Naive thymus-derived CD4-positive, alpha-beta T cell (primary cell): ENCODE measurements around the gene RASL11A. TPM values are rescaled to one million over a fixed set of nuclear protein-coding genes. Genes with fewer than 3 reads are reported as not detected.

ENCODE experiments used
- ATAC-seq: fragments of 150-1000 bp; cut with Tn5 transposase; 2 replicates; pipeline ENCODE4 v1.10.0; 2021; ENCODE audit warnings: mild to moderate bottlenecking, moderate library complexity
- CTCF ChIA-PET: fragments of 350-600 bp; sonication (Branson Sonifier 250); formaldehyde crosslinking; loops from one replicate; lab custom pipeline; 2021; ENCODE audit warnings: antibody characterized with exemption; lab: Charles Lee
- POLR2A ChIA-PET: fragments of 350-600 bp; sonication (Branson Sonifier 250); formaldehyde crosslinking; loops from one replicate; lab custom pipeline; 2021; ENCODE audit warnings: antibody characterized with exemption, inconsistent platforms; lab: Charles Lee
- DNase-seq, 9 donors: peaks; one replicate each; pipeline versions ENCODE4 v3.0.0 to v3.0.0-alpha.2; 2020 to 2022; ENCODE audit warnings: mixed read lengths in 1 of 9
- H3K27ac ChIP-seq: one replicate; pipeline ENCODE4 v1.7.0; 2013; ENCODE audit warnings: mild to moderate bottlenecking, low read depth, low read length, moderate library complexity
- H3K27me3 ChIP-seq, 2 donors: one replicate each; pipeline ENCODE4 v1.7.0; 2013; ENCODE audit warnings: low read length in 2 of 2, mild to moderate bottlenecking in 2 of 2, moderate library complexity in 2 of 2; ENCODE audit not compliant: control insufficient read depth in 2 of 2, insufficient read depth in 2 of 2
- H3K36me3 ChIP-seq, 3 experiments: 1 replicate in 2 of 3; 2 replicates in 1 of 3; pipeline ENCODE4 v1.7.0; 2013; ENCODE audit warnings: low read length in 3 of 3, mild to moderate bottlenecking in 3 of 3, moderate library complexity in 1 of 3; ENCODE audit not compliant: insufficient read depth in 3 of 3, control insufficient read depth in 2 of 3
- H3K4me1 ChIP-seq, 2 donors: one replicate each; pipeline ENCODE4 v1.7.0; 2013; ENCODE audit warnings: low read length in 2 of 2, mild to moderate bottlenecking in 2 of 2, moderate library complexity in 1 of 2; ENCODE audit not compliant: control insufficient read depth in 2 of 2, insufficient read depth in 2 of 2
- H3K4me3 ChIP-seq: 2 replicates; pipeline ENCODE4 v1.7.0; 2013; ENCODE audit warnings: mild to moderate bottlenecking, low read length
- H3K9me3 ChIP-seq, 3 experiments: 1 replicate in 2 of 3; 2 replicates in 1 of 3; pipeline ENCODE4 v1.7.0; 2013; ENCODE audit warnings: low read length in 3 of 3; ENCODE audit not compliant: control insufficient read depth in 2 of 3
- H3K27ac Mint-ChIP-seq, 9 donors: one replicate each; pipeline ENCODE4 v1.8.0; 2020 to 2022; ENCODE audit warnings: mixed read lengths in 9 of 9, mild to moderate bottlenecking in 8 of 9, moderate library complexity in 5 of 9, inconsistent platforms in 2 of 9
- H3K27me3 Mint-ChIP-seq, 5 donors: one replicate each; pipeline ENCODE4 v1.8.0; 2021 to 2022; ENCODE audit warnings: mixed read lengths in 5 of 5, mild to moderate bottlenecking in 1 of 5
- H3K36me3 Mint-ChIP-seq, 5 donors: one replicate each; pipeline ENCODE4 v1.8.0; 2020 to 2022; ENCODE audit warnings: mixed read lengths in 5 of 5, mild to moderate bottlenecking in 3 of 5, inconsistent platforms in 1 of 5
- H3K4me1 Mint-ChIP-seq, 7 donors: one replicate each; pipeline ENCODE4 v1.8.0; 2020 to 2022; ENCODE audit warnings: mixed read lengths in 7 of 7, mild to moderate bottlenecking in 3 of 7, inconsistent platforms in 1 of 7
- H3K4me3 Mint-ChIP-seq, 10 donors: one replicate each; pipeline ENCODE4 v1.8.0; 2020 to 2022; ENCODE audit warnings: mild to moderate bottlenecking in 10 of 10, mixed read lengths in 10 of 10, moderate library complexity in 6 of 10, inconsistent platforms in 2 of 10
- H3K9me3 Mint-ChIP-seq, 11 donors: one replicate each; pipeline ENCODE4 v1.8.0; 2020 to 2022; ENCODE audit warnings: mixed read lengths in 11 of 11, mild to moderate bottlenecking in 4 of 11, inconsistent platforms in 1 of 11, moderate library complexity in 1 of 11
- intact Hi-C, 2 donors: fragments of 100-400 bp; cut with micrococcal nuclease; formaldehyde crosslinking; loops; one replicate each; pipeline ENCODE4 v1.15.1; 2023
- polyA plus RNA-seq, 2 donors: library from polyadenylated mRNA; unstranded; fragments of 300-500 nt; fragmentation: Illumina TruSeq; gene quantifications; one replicate each; pipeline ENCODE4 v1.2.3, GENCODE V29; 2021
- total RNA-seq, 6 experiments: library from RNA in 5 of 6; stranded (reverse) in 5 of 6; gene quantifications; 1 replicate in 5 of 6; 2 replicates in 1 of 6; pipeline ENCODE4 v1.2.3 and lab custom pipeline; 2021 to 2026

RASL11A gene
- total and polyA plus RNA-seq, 7 experiments from 2014 or later = 0.44 to 3.0 (median 0.86) TPM

DNA sequence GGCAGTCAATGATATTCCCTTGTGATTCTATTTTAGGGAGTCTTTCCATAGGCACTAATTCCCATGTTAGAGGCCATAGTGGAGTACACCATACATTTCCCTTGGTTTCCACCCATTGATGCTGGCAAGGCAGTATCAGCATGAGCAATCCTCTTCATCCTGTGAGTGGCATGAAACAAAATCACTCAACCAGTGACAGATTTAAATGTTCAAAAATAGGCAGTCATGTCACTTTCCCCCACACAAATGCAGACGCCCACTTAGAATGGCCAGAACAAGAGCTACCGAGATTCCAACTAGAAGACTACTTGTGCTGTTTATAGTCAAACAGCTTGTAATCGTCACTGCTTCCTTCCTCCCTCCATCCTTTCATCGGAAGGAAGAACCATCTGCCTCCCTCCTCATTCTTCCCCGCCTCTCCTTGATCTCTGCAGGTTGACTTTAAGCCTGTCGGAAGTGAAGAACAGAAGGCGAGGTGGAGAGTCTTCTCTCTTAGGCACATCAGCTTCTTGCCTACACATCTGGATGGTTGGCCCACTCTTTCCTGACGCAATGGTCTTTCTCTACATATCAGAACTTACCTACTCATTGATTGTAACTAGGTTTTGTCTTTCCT lies 22.6 kb downstream of the RASL11A start:
- H3K36me3 ChIP-seq = no peaks in the 10 kb centered on the region
- no peaks in the 10 kb centered on the region for H3K36me3 Mint-ChIP-seq
- peak in 7 of 9 donors; percentile 34 to 65 (median 51) for DNase-seq

DNA sequence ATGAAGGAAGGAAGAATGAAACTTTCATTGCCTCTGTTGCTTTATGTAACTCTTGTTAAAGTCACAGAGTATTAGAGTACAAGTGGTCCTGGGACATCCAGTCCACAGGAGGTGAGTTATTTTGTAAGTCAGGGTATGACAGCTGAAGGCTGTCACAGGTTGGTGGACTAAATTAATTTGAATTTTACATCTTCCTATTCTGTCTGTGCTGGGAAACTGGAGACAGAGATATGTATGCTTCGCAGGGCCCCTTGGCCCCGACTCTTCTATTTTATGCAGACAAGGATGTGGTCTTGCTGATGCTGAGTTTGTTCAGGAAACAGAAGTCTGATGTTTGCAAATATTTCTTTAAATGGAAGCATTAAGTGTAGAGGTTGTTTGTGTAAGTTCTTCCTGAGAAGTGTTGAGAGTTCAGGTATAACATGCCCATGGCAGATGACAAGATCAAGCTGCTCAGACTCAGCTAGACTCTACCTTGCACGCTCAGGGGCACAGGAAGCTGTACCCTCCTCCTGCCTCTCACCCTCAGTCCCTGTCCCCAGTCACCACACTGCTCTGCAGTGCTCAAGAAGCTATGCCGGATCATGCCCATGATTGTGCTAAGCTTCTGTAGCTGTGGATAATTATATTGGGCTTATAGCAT lies 23.4 kb downstream of the RASL11A start:
- Mint-ChIP-seq H3K36me3 (no peaks in the 10 kb centered on the region), H3K9me3 (no peaks in the 10 kb centered on the region), H3K27me3 (no peaks in the 10 kb centered on the region), H3K4me1 (peaks cover 17 to 64% (median 38%) of the 10 kb centered on the region in 7 donors), H3K4me3 (peak overlapping the region; percentile 16 to 84 (median 64)), H3K27ac (peak overlapping the region; percentile 31 to 96 (median 91))
- no peaks in the 10 kb centered on the region for H3K27me3 ChIP-seq
- DNase-seq (peak in 7 of 9 donors; percentile 35 to 63 (median 57)), ATAC-seq (peak; percentile 75)
- H3K36me3 ChIP-seq = no peaks in the 10 kb centered on the region
- H3K27ac ChIP-seq = peak overlapping the region; percentile 61
- H3K4me1 ChIP-seq = peaks cover 0 to 33% of the 10 kb centered on the region in 2 donors
- no peak overlapping the region for H3K4me3 ChIP-seq
- POLR2A ChIA-PET = interaction anchor here (0.8 to 1.4 kb wide), 7 partner anchors 9 to 327 kb away, joined by 3 to 6 read pairs (median 4); partner anchors contain the start of genes MTIF3, RASL11A and RPL21
- intact Hi-C loops = loop anchor here in 1 of 2 donors (1.0 to 5.0 kb wide), 5 partner anchors 8 to 43 kb away; partner anchors contain the start of gene RPL21
- CTCF ChIA-PET = interaction anchor here (0.8 to 1.2 kb wide), 4 partner anchors 9 to 51 kb away, joined by 3 to 4 read pairs (median 4); partner anchors contain the start of gene RASL11A
- H3K9me3 ChIP-seq = no peaks in the 10 kb centered on the region

More for the DNA sequence above, 22.6 kb downstream of the RASL11A start:
- no peaks in the 10 kb centered on the region for H3K27me3 Mint-ChIP-seq
- peak overlapping the region; percentile 16 to 84 (median 64) for H3K4me3 Mint-ChIP-seq
- ChIA-PET CTCF (interaction anchor here (0.7 to 1.2 kb wide), 3 partner anchors 10 to 38 kb away, joined by 3 to 4 read pairs (median 3); no protein-coding TSS in a partner anchor), POLR2A (interaction anchor here (0.6 to 1.5 kb wide), 5 partner anchors 10 to 328 kb away, joined by 3 to 6 read pairs (median 4); partner anchors contain the start of genes LNX2 and RPL21)
- H3K9me3 ChIP-seq = no peaks in the 10 kb centered on the region
- intact Hi-C loops = loop anchor here in 1 of 2 donors (1.0 to 5.0 kb wide), 4 partner anchors 14 to 44 kb away; partner anchors contain the start of gene RPL21
- no peaks in the 10 kb centered on the region for H3K27me3 ChIP-seq
- H3K9me3 Mint-ChIP-seq = no peaks in the 10 kb centered on the region
- peak overlapping the region; percentile 9 for H3K4me3 ChIP-seq
- peak overlapping the region; percentile 54 to 96 (median 91) for H3K27ac Mint-ChIP-seq
- peaks cover 0 to 33% of the 10 kb centered on the region in 2 donors for H3K4me1 ChIP-seq
- peaks cover 17 to 59% (median 38%) of the 10 kb centered on the region in 7 donors for H3K4me1 Mint-ChIP-seq
- H3K27ac ChIP-seq = peak overlapping the region; percentile 61
- peak; percentile 55 for ATAC-seq

DNA sequence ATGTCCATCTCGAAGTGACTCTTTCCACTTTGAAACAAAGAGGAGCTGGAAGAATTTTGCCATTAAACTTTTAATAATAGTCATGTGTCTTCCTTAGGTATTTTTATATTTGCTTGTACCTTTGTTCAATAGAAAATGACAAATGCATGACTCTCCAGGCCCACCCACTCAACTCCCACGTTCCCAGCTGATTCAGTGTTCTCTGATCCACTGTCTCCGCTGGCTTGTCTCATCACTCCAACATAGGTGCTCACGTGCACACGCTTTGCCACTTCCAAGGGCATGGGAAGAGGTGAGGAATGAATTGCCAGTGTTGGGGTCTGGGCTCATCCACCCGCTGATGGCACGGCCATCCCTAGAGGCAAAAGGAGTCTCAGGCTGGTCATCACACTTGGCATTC lies 24.5 kb downstream of the RASL11A start:
- peaks cover 18 to 69% (median 42%) of the 10 kb centered on the region in 7 donors for H3K4me1 Mint-ChIP-seq
- no peaks in the 10 kb centered on the region for H3K27me3 ChIP-seq
- H3K27me3 Mint-ChIP-seq = peaks cover 0 to 2% (median 0%) of the 10 kb centered on the region in 5 donors
- intact Hi-C loops = no loop called here
- ChIA-PET POLR2A (interaction anchor here (1.0 to 1.4 kb wide), 2 partner anchors 44 to 45 kb away, joined by 3 to 5 read pairs; no protein-coding TSS in a partner anchor), CTCF (no interaction called here)
- H3K9me3 Mint-ChIP-seq = no peaks in the 10 kb centered on the region
- peak overlapping the region in 2 of 10 donors; percentile 70 to 84 for H3K4me3 Mint-ChIP-seq
- H3K4me1 ChIP-seq = peaks cover 0 to 33% of the 10 kb centered on the region in 2 donors
- no peaks in the 10 kb centered on the region for H3K9me3 ChIP-seq
- no peaks in the 10 kb centered on the region for H3K36me3 ChIP-seq
- H3K36me3 Mint-ChIP-seq = no peaks in the 10 kb centered on the region
- H3K27ac ChIP-seq = peak overlapping the region; percentile 61
- no peak for DNase-seq
- peak overlapping the region in 8 of 9 donors; percentile 85 to 96 (median 91) for H3K27ac Mint-ChIP-seq
- H3K4me3 ChIP-seq = no peak overlapping the region
- no peak for ATAC-seq

DNA sequence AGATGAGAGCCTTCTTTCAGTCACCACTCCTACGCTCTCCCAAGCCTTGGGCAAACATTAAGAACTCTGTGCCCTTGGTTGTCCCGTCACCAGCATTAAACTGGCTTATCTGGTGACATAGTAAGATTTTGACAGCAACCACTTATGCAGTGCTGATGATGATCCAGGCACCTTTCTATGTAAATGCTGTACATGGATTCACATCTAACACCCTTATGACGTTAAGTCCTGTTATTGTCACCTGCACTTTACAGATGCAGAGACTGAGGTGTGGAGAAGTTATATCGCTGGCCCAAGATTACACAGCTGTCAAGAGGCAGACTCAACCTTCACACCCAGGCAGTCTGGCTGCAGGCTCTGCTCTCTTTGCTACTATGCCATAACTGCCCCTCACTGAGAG lies 25.0 kb downstream of the RASL11A start:
- CTCF ChIA-PET = no interaction called here
- POLR2A ChIA-PET = interaction anchor here (1.0 kb wide), 1 partner anchor 45 kb away, joined by 4 read pairs; the partner anchor contains the start of gene RPL21
- no peaks in the 10 kb centered on the region for H3K9me3 Mint-ChIP-seq

DNA sequence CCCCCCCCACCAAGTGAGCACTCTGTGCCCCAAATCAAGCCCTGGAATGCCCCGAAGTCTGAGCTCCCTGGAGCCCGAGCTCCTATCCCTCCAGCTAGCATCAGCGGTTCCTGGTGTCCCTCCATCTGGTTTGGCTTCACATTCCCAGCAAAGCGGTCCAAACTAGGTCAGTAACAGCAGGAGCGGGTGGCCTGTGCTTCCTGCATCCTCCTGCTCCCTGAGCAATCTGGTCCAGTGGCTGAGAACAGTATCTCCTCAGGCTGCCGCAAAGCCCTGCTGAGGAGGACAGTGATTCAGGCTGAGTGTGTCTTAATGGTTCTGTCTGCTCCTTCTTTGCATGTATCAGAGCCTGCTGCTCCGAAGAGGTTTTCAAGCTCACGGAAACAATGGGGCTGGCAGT lies 25.9 kb downstream of the RASL11A start:
- DNase-seq = no peak
- no peaks in the 10 kb centered on the region for H3K9me3 Mint-ChIP-seq
- Histone ChIP-seq H3K27me3 (no peaks in the 10 kb centered on the region), H3K4me3 (no peak overlapping the region), H3K36me3 (no peaks in the 10 kb centered on the region), H3K9me3 (no peaks in the 10 kb centered on the region), H3K27ac (no peak overlapping the region), H3K4me1 (peaks cover 0 to 33% of the 10 kb centered on the region in 2 donors)
- ChIA-PET POLR2A (interaction anchor here (0.7 to 1.0 kb wide), 2 partner anchors 45 to 49 kb away, joined by 3 to 4 read pairs; partner anchors contain the start of gene RPL21), CTCF (interaction anchor here (0.6 kb wide), 1 partner anchor 42 kb away, joined by 3 read pairs; no protein-coding TSS in a partner anchor)
- intact Hi-C loops = no loop called here
- peaks cover 18 to 69% (median 42%) of the 10 kb centered on the region in 7 donors for H3K4me1 Mint-ChIP-seq
- peak overlapping the region in 4 of 9 donors; percentile 1 to 69 (median 62) for H3K27ac Mint-ChIP-seq
- H3K4me3 Mint-ChIP-seq = no peak overlapping the region
- H3K27me3 Mint-ChIP-seq = peaks cover 0 to 2% (median 0%) of the 10 kb centered on the region in 5 donors
- no peaks in the 10 kb centered on the region for H3K36me3 Mint-ChIP-seq
- no peak for ATAC-seq

More for the DNA sequence above, 25.0 kb downstream of the RASL11A start:
- Mint-ChIP-seq H3K36me3 (no peaks in the 10 kb centered on the region), H3K27me3 (peaks cover 0 to 2% (median 0%) of the 10 kb centered on the region in 5 donors), H3K4me1 (peaks cover 18 to 69% (median 42%) of the 10 kb centered on the region in 7 donors), H3K4me3 (no peak overlapping the region), H3K27ac (peak overlapping the region in 8 of 9 donors; percentile 85 to 96 (median 91))
- peaks cover 0 to 33% of the 10 kb centered on the region in 2 donors for H3K4me1 ChIP-seq
- H3K27ac ChIP-seq = no peak overlapping the region
- DNase-seq (no peak), ATAC-seq (no peak)
- H3K27me3 ChIP-seq = no peaks in the 10 kb centered on the region
- intact Hi-C loops = no loop called here
- no peaks in the 10 kb centered on the region for H3K9me3 ChIP-seq
- no peaks in the 10 kb centered on the region for H3K36me3 ChIP-seq
- H3K4me3 ChIP-seq = no peak overlapping the region

DNA sequence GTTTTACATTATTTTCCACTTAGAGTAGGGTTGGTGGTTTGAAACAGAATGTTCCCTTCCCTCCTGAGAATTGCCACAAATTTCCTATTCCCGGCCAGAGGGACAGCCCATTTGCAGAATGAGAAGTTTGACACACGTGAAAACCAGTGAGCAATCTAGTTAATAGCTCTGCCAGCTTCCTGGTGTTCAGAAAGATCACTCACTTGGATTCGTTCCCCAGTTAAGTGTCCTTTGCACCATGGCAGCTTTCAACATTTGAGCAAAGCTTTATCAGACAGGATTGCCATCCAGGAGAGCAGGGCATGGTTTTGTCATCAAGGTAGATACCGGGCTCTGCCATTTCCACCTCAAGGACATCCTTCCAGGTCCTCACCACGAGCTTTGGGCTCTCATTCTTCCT lies 28.2 kb downstream of the RASL11A start:
- ATAC-seq = no peak

More for the DNA sequence above, 28.2 kb downstream of the RASL11A start:
- POLR2A ChIA-PET = interaction anchor here (0.6 kb wide), 2 partner anchors 41 to 842 kb away, joined by 4 to 5 read pairs; no protein-coding TSS in a partner anchor
- Mint-ChIP-seq H3K4me3 (no peak overlapping the region), H3K4me1 (peaks cover 14 to 71% (median 50%) of the 10 kb centered on the region in 7 donors), H3K27me3 (peaks cover 0 to 2% (median 0%) of the 10 kb centered on the region in 5 donors), H3K9me3 (peaks cover 0 to 9% (median 0%) of the 10 kb centered on the region in 11 donors), H3K27ac (no peak overlapping the region), H3K36me3 (no peaks in the 10 kb centered on the region)
- Histone ChIP-seq H3K36me3 (no peaks in the 10 kb centered on the region), H3K4me1 (peaks cover 0 to 35% of the 10 kb centered on the region in 2 donors), H3K27me3 (no peaks in the 10 kb centered on the region), H3K4me3 (no peak overlapping the region), H3K27ac (no peak overlapping the region), H3K9me3 (no peaks in the 10 kb centered on the region)
- no peak for DNase-seq
- intact Hi-C loops = no loop called here
- CTCF ChIA-PET = interaction anchor here (1.1 kb wide), 1 partner anchor 23 kb away, joined by 3 read pairs; no protein-coding TSS in a partner anchor
